ENCODE results near the gene MYO5B.
A peak's percentile ranks its signal among the peaks of the same experiment; 100 is the strongest.

Gene MYO5B

GRCh38 chr18:49851624-49852023 is 343.3 kb downstream of the MYO5B start:
- in situ Hi-C loops (cut with HindIII; ENCODE audit: low pct_ligation_motif_present, low sequenced_read_pairs), result no loop called here
- no peaks in the 10 kb centered on the region for H3K27me3 ChIP-seq (replicated peaks)
- H3K36me3 ChIP-seq (replicated peaks), result no peaks in the 10 kb centered on the region
- DNase-seq, result no peak
- no peak overlapping the region for H3K27ac ChIP-seq
- H3K4me3 ChIP-seq (ENCODE audit: low read depth, low read length), result no peak overlapping the region
- no peak for TF ChIP-seq CTCF (IDR thresholded peaks at IDR 0.05; ENCODE audit: low read depth, low read length, missing control alignments)

- no peaks in the 10 kb centered on the region for H3K27me3 ChIP-seq (replicated peaks)
- in situ Hi-C loops (cut with HindIII; ENCODE audit: low pct_ligation_motif_present, low sequenced_read_pairs), result no loop called here
- no peak overlapping the region for H3K27ac ChIP-seq
Observed at GRCh38 chr18:49850636-49851035, 344.3 kb downstream of the MYO5B start.

DNA sequence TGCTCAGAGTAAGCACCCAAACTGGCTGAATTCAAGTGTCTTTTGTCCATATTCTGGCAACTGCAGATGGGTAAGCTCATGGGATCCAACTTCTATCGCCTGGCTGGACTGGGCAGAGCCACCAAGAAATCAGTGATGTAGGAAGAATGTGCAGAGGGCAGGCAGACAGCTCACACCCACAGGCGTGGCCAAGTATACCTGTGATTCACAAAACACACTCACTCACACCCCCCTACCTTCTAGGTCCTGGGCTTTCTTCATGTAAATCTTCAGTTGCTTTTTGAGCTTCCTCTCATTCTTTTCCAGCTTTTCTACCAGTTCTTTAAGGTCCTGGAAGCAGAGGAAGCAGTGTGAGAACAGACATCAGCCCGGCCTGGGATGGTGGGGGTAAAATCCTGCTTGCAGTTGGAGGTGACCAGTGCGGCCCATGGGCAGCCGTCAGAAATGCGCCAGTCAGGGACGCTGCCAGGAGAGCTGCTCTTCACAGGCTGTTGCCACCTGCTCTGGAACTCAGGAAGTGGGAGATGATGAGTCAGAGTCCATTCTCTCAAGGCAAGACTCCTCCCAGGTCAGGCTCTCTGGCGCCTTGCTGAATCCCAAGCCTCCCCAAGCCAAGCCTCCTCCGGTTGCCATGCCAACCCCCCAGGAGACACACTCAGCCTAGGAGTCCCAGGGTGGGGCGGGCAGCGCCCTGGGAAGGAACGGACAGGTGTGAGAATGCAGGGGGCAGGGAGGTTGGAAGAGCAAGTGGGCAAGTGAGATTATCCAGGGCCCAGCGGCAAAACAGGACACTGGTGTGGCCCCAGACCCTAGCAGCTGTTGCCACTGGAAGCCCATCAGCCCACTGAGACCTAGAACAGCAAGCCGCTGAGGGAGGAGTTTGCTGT is 345.4 kb downstream of the MYO5B start:
- Histone ChIP-seq H3K27me3 (replicated peaks) (no peaks in the 10 kb centered on the region), H3K27ac (no peak overlapping the region), H3K36me3 (replicated peaks) (no peaks in the 10 kb centered on the region), H3K4me3 (ENCODE audit: low read depth, low read length) (no peak overlapping the region)
- peak; percentile 82 for DNase-seq
- TF ChIP-seq CTCF (IDR thresholded peaks at IDR 0.05; ENCODE audit: low read depth, low read length, missing control alignments), result no peak
- in situ Hi-C loops (cut with HindIII; ENCODE audit: low pct_ligation_motif_present, low sequenced_read_pairs), result no loop called here

More at GRCh38 chr18:49850636-49851035, 344.3 kb downstream of the MYO5B start:
- TF ChIP-seq CTCF (IDR thresholded peaks at IDR 0.05; ENCODE audit: low read depth, low read length, missing control alignments), result no peak
- no peak for DNase-seq
- H3K4me3 ChIP-seq (ENCODE audit: low read depth, low read length), result no peak overlapping the region
- H3K36me3 ChIP-seq (replicated peaks), result no peaks in the 10 kb centered on the region

DNA sequence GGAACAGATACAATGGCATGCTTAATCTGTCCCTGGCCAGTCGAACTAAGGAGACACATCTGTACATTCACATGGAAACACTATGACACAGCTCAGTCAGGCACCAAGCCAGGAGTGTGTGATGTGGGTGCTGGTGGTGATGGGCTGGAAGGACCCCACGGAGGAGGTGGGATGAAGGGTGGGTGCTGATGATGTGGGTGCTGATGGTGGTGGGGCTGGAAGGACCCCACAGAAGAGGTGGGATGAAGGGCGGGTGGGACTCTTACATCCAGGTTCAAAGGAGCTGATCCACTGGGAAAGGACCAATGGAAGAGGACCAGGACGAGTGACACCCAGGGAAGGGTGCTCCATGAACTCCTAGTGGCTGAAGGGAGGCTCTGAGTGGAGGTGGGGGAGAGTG is 346.8 kb downstream of the MYO5B start:
- H3K36me3 ChIP-seq (replicated peaks), result no peaks in the 10 kb centered on the region
- no peak for DNase-seq
- H3K27me3 ChIP-seq (replicated peaks), result no peaks in the 10 kb centered on the region
- no peak overlapping the region for H3K27ac ChIP-seq
- no peak overlapping the region for H3K4me3 ChIP-seq (ENCODE audit: low read depth, low read length)
- in situ Hi-C loops (cut with HindIII; ENCODE audit: low pct_ligation_motif_present, low sequenced_read_pairs), result no loop called here
- no peak for TF ChIP-seq CTCF (IDR thresholded peaks at IDR 0.05; ENCODE audit: low read depth, low read length, missing control alignments)

GRCh38 chr18:49847524-49847923 is 347.4 kb downstream of the MYO5B start:
- no peaks in the 10 kb centered on the region for H3K36me3 ChIP-seq (replicated peaks)
- in situ Hi-C loops (cut with HindIII; ENCODE audit: low pct_ligation_motif_present, low sequenced_read_pairs), result no loop called here
- H3K27ac ChIP-seq, result no peak overlapping the region
- no peaks in the 10 kb centered on the region for H3K27me3 ChIP-seq (replicated peaks)
- TF ChIP-seq CTCF (IDR thresholded peaks at IDR 0.05; ENCODE audit: low read depth, low read length, missing control alignments), result no peak
- no peak overlapping the region for H3K4me3 ChIP-seq (ENCODE audit: low read depth, low read length)
- no peak for DNase-seq
